Psoas muscle (tissue), 8 donors: Measurements from ENCODE around the gene SIAH3. TPM values are rescaled to one million over a fixed set of nuclear protein-coding genes. Genes with fewer than 3 reads are reported as not detected.

ENCODE experiments used
- ATAC-seq, 4 donors: fragments of 200-7000 bp; cut with Tn5 transposase; one replicate each; pipeline ENCODE4 v1.9.1; 2020; ENCODE audit warnings: moderate library complexity in 3 of 4, mild to moderate bottlenecking in 2 of 4
- DNase-seq, 2 donors: peaks; one replicate each; pipeline ENCODE4 v3.0.0-alpha.2; 2020
- H3K27ac ChIP-seq: fragments of 200-600 bp; one replicate; pipeline ENCODE4 v1.8.0; 2022
- H3K27me3 ChIP-seq, 3 donors: fragments of 200-600 bp in 1 of 3; one replicate each; pipeline versions ENCODE4 v1.6.1 to v1.8.0; 2013 to 2022; ENCODE audit warnings: low read length in 2 of 3, mild to moderate bottlenecking in 2 of 3, moderate library complexity in 1 of 3; ENCODE audit not compliant: insufficient read depth in 3 of 3
- H3K36me3 ChIP-seq, 2 donors: fragments of 200-600 bp in 1 of 2; one replicate each; pipeline versions ENCODE4 v1.6.1 to v1.8.0; 2013 to 2022; ENCODE audit warnings: low read depth in 1 of 2, mild to moderate bottlenecking in 1 of 2, moderate library complexity in 1 of 2; ENCODE audit not compliant: insufficient read depth in 1 of 2
- H3K4me1 ChIP-seq: fragments of 200-600 bp; one replicate; pipeline ENCODE4 v1.8.0; 2022
- H3K4me3 ChIP-seq: fragments of 200-600 bp; one replicate; pipeline ENCODE4 v1.8.0; 2022; ENCODE audit warnings: mild to moderate bottlenecking
- H3K9me3 ChIP-seq: fragments of 200-600 bp; one replicate; pipeline ENCODE4 v1.8.0; 2022
- CTCF ChIP-seq: fragments of 200-600 bp; IDR thresholded peaks from one replicate; pipeline ENCODE4 v1.8.0; 2022; ENCODE audit warnings: antibody characterized with exemption
- WGBS, 3 donors: extraction: QIAGEN DNeasy Blood & Tissue Kit; methylation state at CpG; one replicate each; pipeline versions ENCODE4 v1.1.6 to v1.1.7; 2013; 5-methylcytosine and 5-hydroxymethylcytosine counted together
- intact Hi-C, 2 donors: fragments of 100-400 bp; cut with DNase I; formaldehyde crosslinking; loops; one replicate each; pipeline versions ENCODE4 v1.11.0 to v1.14.2; 2022
- polyA plus RNA-seq, 3 donors: library from polyadenylated mRNA; stranded (reverse); fragments of 200-250 nt; gene quantifications; one replicate each; pipeline ENCODE4 v1.2.3, GENCODE V29; 2013
- total RNA-seq, 4 donors: library from RNA; stranded (reverse); fragmentation: NEBNext Ultra II Directional in 2 of 4; extraction: Animal tissue kit (Norgen Biotek cat#: 25700) in 2 of 4; gene quantifications; one replicate each; pipeline versions ENCODE4 v1.2.1 to v1.2.4, GENCODE V29; 2021 to 2023
- donor health status: healthy with polysubstance abuse.
- donor health status: DM: no; HTN: no; CAD: no; lungs with moderate emphysema.
- donor health status: Bipolar disorder and iron deficiency.
- donor health status: healthy.
- donor health status: DM: yes; HTN: yes; CAD: no.
- donor health status: DM: no; HTN: no; CAD: no.
- donor health status: DM: no; HTN: no; CAD: no.
- donor health status: DM: yes; HTN: yes; CAD: no.

SIAH3 gene
- total and polyA plus RNA-seq, 7 donors, result 0.02 to 0.03 (median 0.02) TPM; not detected in 4

- Histone ChIP-seq H3K4me1 (peaks cover 10% of the 10 kb centered on the region), H3K4me3 (no peak overlapping the region), H3K27me3 (peaks cover 0 to 2% (median 0%) of the 10 kb centered on the region in 3 donors), H3K27ac (no peak overlapping the region), H3K36me3 (no peaks in the 10 kb centered on the region), H3K9me3 (no peaks in the 10 kb centered on the region)
- DNase-seq, result no peak
- no peak for ATAC-seq
- TF ChIP-seq CTCF, result no peak
- 85 to 93% (median 90%) methylated on average over 1 of the region's 1 CpG for WGBS, 3 donors
- intact Hi-C loops, result no loop called here
Observed at GRCh38 chr13:45882626-45883025, 31.1 kb upstream of the SIAH3 start.

- 62 to 77% (median 64%) methylated on average over 2 of the region's 2 CpGs for WGBS, 3 donors
- DNase-seq, result no peak
- no peak overlapping the region for H3K27ac ChIP-seq
- H3K4me3 ChIP-seq, result no peak overlapping the region
- H3K4me1 ChIP-seq, result peaks cover 9% of the 10 kb centered on the region
- TF ChIP-seq CTCF, result no peak
- no peak for ATAC-seq
- no peaks in the 10 kb centered on the region for H3K9me3 ChIP-seq
- no peaks in the 10 kb centered on the region for H3K36me3 ChIP-seq
- peaks cover 0 to 2% (median 0%) of the 10 kb centered on the region in 3 donors for H3K27me3 ChIP-seq
- intact Hi-C loops, result no loop called here
Observed at GRCh38 chr13:45881353-45881752, 29.8 kb upstream of the SIAH3 start.

GRCh38 chr13:45880242-45880641 is 28.7 kb upstream of the SIAH3 start:
- Histone ChIP-seq H3K4me3 (no peak overlapping the region), H3K9me3 (no peaks in the 10 kb centered on the region), H3K27me3 (peaks cover 0 to 2% (median 0%) of the 10 kb centered on the region in 3 donors), H3K36me3 (no peaks in the 10 kb centered on the region), H3K4me1 (peaks cover 9% of the 10 kb centered on the region), H3K27ac (no peak overlapping the region)
- 88 to 93% (median 93%) methylated on average over 2 of the region's 2 CpGs for whole genome bisulfite sequencing, 3 donors
- intact Hi-C loops, result no loop called here
- no peak for TF ChIP-seq CTCF
- ATAC-seq (no peak), DNase-seq (no peak)

GRCh38 chr13:45879666-45880065 is 28.1 kb upstream of the SIAH3 start:
- intact Hi-C loops, result loop anchor here in 1 of 2 donors (5.0 kb wide), 1 partner anchor 47 kb away; no protein-coding TSS in a partner anchor
- peak; percentile 54 for TF ChIP-seq CTCF
- Histone ChIP-seq H3K4me1 (peaks cover 9% of the 10 kb centered on the region), H3K36me3 (no peaks in the 10 kb centered on the region), H3K27ac (peak overlapping the region; percentile 54), H3K4me3 (no peak overlapping the region), H3K27me3 (peaks cover 0 to 2% (median 0%) of the 10 kb centered on the region in 3 donors), H3K9me3 (no peaks in the 10 kb centered on the region)
- 9 to 13% (median 9%) methylated on average over 5 of the region's 5 CpGs for WGBS, 3 donors
- peak; percentile 70 to 90 for DNase-seq
- ATAC-seq, result peak; percentile 100

- no peaks in the 10 kb centered on the region for H3K9me3 ChIP-seq
- H3K4me3 ChIP-seq, result no peak overlapping the region
- peaks cover 0 to 2% (median 0%) of the 10 kb centered on the region in 3 donors for H3K27me3 ChIP-seq
- peaks cover 9% of the 10 kb centered on the region for H3K4me1 ChIP-seq
- no peaks in the 10 kb centered on the region for H3K36me3 ChIP-seq
- no peak for DNase-seq
- no peak for TF ChIP-seq CTCF
- intact Hi-C loops, result loop anchor here in 1 of 2 donors (5.0 kb wide), 1 partner anchor 47 kb away; no protein-coding TSS in a partner anchor
- peak overlapping the region; percentile 54 for H3K27ac ChIP-seq
- peak in 3 of 4 donors; percentile 1 to 22 (median 5) for ATAC-seq
- 84 to 92% (median 89%) methylated on average over 5 of the region's 5 CpGs for WGBS, 3 donors
Observed at GRCh38 chr13:45878966-45879365, 27.4 kb upstream of the SIAH3 start.
